Lower leg skin (tissue), 4 donors: ENCODE results near the gene S100A5. TPM values are rescaled to one million over a fixed set of nuclear protein-coding genes. Genes with fewer than 3 reads are reported as not detected.

Experiments
- DNase-seq, 2 donors: peaks; one replicate each; pipeline ENCODE4 v3.0.0-alpha.2; 2019; ENCODE audit warnings: low spot score in 2 of 2
- H3K4me3 ChIP-seq: fragments of 200-600 bp; sonication (generic); 2 replicates; pipeline ENCODE4 v1.5.1; 2017; ENCODE audit warnings: mild to moderate bottlenecking, low read depth; ENCODE audit not compliant: poor library complexity, severe bottlenecking
- POLR2A ChIP-seq, 2 donors: fragments of 450-650 bp; IDR thresholded peaks; one replicate each; pipeline ENCODE4 v1.6.1; 2016 to 2017; ENCODE audit warnings: antibody characterized with exemption in 2 of 2, mild to moderate bottlenecking in 1 of 2, moderate library complexity in 1 of 2
- WGBS, 2 donors: methylation state at CpG; one replicate each; pipeline ENCODE4 v1.1.5; 2018; 5-methylcytosine and 5-hydroxymethylcytosine counted together
- intact Hi-C: fragments of 100-400 bp; cut with DNase I; formaldehyde crosslinking; loops from one replicate; pipeline ENCODE4 v1.15.0; 2023; ENCODE audit warnings: low total_unique reads
- total RNA-seq, 4 donors: library from RNA; depleted of rRNA; stranded (reverse); fragments of >200 nt; gene quantifications; one replicate each; pipeline ENCODE4 v1.1.0, GENCODE V29; 2016
- TF ChIP-seq, protein P1 (sequence below), 3 donors: fragments of 450-650 bp; IDR thresholded peaks; one replicate each; pipeline ENCODE4 v1.5.1; 2016; ENCODE audit warnings: antibody characterized with exemption in 3 of 3, mild to moderate bottlenecking in 3 of 3, moderate library complexity in 2 of 3

Gene S100A5
- total RNA-seq, 4 donors from 2014 or later, result not detected

DNA sequence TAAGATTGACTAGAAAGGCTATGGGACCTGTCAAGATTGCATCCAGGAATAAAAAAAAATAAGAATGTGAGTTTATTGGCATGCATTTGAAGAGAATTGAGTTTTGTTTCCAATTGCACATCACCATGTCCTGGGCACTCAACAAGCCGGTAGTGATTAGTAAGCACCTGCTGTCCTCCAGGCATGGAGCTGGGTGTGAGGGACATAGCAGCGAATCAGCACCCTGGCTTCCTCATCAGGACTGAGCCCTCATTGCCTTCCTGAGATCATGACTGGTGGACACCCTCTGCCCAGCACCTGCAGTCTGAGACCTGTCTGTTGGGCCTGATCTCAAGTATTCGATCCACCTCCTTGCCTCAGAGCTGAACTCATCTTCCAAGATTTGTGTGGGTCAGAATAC lies 31.7 kb downstream of the S100A5 start:
- TF ChIP-seq, protein P1, sequence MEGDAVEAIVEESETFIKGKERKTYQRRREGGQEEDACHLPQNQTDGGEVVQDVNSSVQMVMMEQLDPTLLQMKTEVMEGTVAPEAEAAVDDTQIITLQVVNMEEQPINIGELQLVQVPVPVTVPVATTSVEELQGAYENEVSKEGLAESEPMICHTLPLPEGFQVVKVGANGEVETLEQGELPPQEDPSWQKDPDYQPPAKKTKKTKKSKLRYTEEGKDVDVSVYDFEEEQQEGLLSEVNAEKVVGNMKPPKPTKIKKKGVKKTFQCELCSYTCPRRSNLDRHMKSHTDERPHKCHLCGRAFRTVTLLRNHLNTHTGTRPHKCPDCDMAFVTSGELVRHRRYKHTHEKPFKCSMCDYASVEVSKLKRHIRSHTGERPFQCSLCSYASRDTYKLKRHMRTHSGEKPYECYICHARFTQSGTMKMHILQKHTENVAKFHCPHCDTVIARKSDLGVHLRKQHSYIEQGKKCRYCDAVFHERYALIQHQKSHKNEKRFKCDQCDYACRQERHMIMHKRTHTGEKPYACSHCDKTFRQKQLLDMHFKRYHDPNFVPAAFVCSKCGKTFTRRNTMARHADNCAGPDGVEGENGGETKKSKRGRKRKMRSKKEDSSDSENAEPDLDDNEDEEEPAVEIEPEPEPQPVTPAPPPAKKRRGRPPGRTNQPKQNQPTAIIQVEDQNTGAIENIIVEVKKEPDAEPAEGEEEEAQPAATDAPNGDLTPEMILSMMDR (IDR thresholded peaks at IDR 0.05), result no peak
- no peak for TF ChIP-seq POLR2A (IDR thresholded peaks at IDR 0.05)
- H3K4me3 ChIP-seq, result no peak overlapping the region
- intact Hi-C loops, result no loop called here
- 81 to 84% methylated on average over 3 of the region's 3 CpGs for WGBS, 2 donors
- DNase-seq, result no peak

DNA sequence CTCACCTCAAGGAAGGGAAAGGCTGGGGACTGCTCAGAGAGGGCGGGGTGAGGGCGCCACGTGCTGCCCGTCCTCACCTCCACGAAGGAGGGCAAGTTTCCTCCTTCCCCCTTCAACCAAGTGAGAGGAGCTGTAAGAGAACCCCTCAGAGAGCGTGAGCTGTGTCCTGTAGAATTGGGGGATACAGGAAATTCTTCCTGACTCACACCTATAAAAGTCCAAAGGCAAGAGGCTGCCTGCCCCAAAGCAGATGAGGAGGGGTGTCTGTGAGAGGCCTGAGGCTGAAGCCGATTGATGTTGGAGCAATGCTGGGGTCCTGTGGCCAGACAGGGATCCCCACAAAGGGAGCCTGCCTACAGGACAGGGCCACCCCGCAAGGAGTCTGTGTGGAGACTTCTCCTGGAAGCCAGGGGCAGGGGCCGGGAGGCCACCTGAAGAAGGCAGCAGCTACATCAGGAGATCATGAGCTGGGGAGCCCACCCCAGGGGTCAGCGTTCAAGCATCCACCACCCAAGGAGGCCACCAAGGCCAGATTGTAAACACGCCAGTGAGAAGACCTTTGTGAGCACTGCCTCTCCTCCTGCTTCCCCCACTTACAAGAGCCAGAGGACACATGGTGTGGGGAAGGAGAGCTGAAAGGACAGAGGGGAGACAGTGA lies 32.7 kb downstream of the S100A5 start:
- TF ChIP-seq POLR2A (IDR thresholded peaks at IDR 0.05), result no peak
- TF ChIP-seq, protein P1 (IDR thresholded peaks at IDR 0.05), result no peak
- no peak for DNase-seq
- H3K4me3 ChIP-seq, result no peak overlapping the region
- intact Hi-C loops, result no loop called here
- WGBS, 2 donors, result 82 to 83% methylated on average over 11 of the region's 11 CpGs

DNA sequence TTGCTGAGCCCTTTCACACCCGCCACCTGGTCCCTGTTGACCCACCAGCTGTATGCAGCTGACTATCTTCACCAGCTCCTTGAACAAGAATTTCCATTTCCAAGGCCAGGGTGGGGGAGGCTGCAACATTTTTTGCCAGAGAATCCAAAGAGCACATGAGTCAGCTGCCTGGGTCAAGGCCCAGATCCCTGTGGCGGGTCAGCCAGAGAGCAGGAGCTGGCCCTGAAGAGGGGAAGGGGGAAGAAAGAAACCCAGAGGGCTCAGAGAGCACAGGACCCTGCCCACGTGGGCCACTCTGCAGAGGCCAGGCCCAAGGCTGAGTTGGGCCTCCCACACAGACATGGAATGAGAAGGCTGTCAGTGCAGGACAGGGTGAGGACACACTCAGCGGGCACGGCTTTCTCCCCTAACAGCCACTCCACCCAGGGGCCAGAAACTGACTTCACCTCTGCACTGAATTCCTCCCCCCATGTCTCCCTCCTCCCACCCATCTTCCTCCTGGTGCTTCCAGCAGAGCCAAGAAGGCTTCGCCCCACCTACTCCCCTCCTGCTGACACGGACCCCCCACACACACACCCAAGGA lies 33.8 kb downstream of the S100A5 start:
- no peak overlapping the region for H3K4me3 ChIP-seq
- peak; percentile 80 to 95 for DNase-seq
- intact Hi-C loops, result no loop called here
- TF ChIP-seq POLR2A (IDR thresholded peaks at IDR 0.05), result no peak
- TF ChIP-seq, protein P1 (IDR thresholded peaks at IDR 0.05), result no peak
- 27 to 30% methylated on average over 7 of the region's 7 CpGs for WGBS, 2 donors

DNA sequence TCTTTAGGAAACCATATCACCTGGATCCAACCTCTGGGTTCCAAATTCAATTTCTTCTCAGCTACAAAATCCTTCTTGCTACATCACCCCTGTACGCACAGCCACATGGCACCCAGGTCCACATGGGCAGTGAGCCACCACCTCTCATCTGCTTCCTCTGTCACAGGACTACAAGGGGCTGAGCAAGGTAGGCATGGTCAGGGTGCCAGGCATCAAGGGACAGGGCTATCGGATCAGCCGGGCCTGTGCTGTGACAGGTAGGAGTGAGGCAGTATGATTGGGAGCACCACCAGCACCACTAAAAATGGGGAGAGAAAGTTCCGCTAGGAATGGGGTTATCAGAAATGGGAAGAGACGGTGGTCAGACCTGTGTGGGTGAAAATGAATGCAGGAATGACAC lies 34.3 kb downstream of the S100A5 start:
- DNase-seq, result no peak
- 81 to 85% methylated on average over 5 of the region's 5 CpGs for WGBS, 2 donors
- intact Hi-C loops, result no loop called here
- H3K4me3 ChIP-seq, result no peak overlapping the region
- TF ChIP-seq, protein P1 (IDR thresholded peaks at IDR 0.05), result no peak
- no peak for TF ChIP-seq POLR2A (IDR thresholded peaks at IDR 0.05)

DNA sequence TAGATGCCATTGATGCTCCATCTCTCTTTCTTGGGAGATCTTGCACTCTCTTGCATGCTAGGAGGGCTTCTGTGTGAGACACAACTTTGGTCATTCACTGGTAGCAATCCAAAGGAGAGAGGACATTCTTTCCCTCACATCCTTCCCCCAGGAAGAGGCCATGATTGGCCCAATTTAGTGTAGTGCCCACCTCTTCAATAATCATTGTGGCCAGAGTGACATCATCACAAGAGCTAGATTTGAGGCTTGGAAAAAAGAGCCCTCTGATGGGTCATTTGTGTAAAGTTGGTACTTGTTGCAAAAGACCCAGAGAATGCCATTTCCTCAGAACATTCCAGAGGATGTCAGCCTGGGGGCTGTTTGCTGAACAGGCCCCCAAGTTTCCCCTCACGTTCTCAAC lies 35.2 kb downstream of the S100A5 start:
- no peak overlapping the region for H3K4me3 ChIP-seq
- TF ChIP-seq POLR2A (IDR thresholded peaks at IDR 0.05), result no peak
- TF ChIP-seq, protein P1 (IDR thresholded peaks at IDR 0.05), result no peak
- DNase-seq, result no peak
- intact Hi-C loops, result no loop called here
- WGBS, 2 donors, result 88 to 100% methylated on average over 1 of the region's 1 CpG
